Prostate gland (tissue), 2 donors: ENCODE results near the gene HIVEP3.

Source experiments
- CTCF ChIP-seq, 4 experiments: fragments of 200-600 bp in 2 of 4; fragments of 450-650 bp in 2 of 4; sonication (generic) in 2 of 4; IDR thresholded peaks; 1 replicate in 3 of 4; 2 replicates in 1 of 4; pipeline ENCODE4 v1.5.1; 2016 to 2019; ENCODE audit warnings: antibody characterized with exemption in 4 of 4, mild to moderate bottlenecking in 2 of 4, moderate library complexity in 2 of 4
- POLR2AphosphoS5 ChIP-seq: sonication (generic); formaldehyde crosslinking; IDR thresholded peaks from one replicate; pipeline ENCODE4 v1.6.1; 2017; ENCODE audit warnings: antibody characterized with exemption

- TF ChIP-seq POLR2AphosphoS5 (no peak), CTCF (IDR thresholded peaks at IDR 0.05) (no peak)
Observed at GRCh38 chr1:41513383-41513735, 405.4 kb downstream of the HIVEP3 start.
